Measurements from ENCODE around the gene NCAPG2.

DNA sequence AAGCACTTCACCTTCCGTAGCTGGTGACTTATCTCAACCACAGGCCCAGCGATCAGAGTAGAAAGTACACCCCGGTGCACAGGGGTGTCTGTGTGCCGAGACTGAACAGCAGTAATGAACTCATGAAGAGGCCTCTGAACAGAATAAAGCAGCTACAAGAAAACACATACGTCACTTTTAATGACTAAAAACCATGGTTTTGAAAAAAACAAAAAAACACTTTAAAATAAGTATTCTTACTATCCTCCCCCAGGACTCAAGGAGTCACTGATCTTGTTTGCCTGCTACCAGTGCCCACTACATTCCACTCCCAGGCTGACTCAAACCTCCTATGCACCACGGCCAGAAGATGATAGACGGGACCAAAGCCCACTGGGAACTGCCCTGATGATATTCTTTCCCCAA lies 53.8 kb downstream of the NCAPG2 start:
- TF ChIP-seq, protein P1, sequence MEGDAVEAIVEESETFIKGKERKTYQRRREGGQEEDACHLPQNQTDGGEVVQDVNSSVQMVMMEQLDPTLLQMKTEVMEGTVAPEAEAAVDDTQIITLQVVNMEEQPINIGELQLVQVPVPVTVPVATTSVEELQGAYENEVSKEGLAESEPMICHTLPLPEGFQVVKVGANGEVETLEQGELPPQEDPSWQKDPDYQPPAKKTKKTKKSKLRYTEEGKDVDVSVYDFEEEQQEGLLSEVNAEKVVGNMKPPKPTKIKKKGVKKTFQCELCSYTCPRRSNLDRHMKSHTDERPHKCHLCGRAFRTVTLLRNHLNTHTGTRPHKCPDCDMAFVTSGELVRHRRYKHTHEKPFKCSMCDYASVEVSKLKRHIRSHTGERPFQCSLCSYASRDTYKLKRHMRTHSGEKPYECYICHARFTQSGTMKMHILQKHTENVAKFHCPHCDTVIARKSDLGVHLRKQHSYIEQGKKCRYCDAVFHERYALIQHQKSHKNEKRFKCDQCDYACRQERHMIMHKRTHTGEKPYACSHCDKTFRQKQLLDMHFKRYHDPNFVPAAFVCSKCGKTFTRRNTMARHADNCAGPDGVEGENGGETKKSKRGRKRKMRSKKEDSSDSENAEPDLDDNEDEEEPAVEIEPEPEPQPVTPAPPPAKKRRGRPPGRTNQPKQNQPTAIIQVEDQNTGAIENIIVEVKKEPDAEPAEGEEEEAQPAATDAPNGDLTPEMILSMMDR (IDR thresholded peaks at IDR 0.05) = no peak
- TF ChIP-seq ZFX (IDR thresholded peaks at IDR 0.05; ENCODE audit: borderline replicate concordance) = no peak

All from 22Rv1 (cell line).